GM23338 (cell line): Measurements from ENCODE around the gene ABR. TPM values are rescaled to one million over a fixed set of nuclear protein-coding genes. Genes with fewer than 3 reads are reported as not detected.
"Not testable (repeated sequence)": the region's sequence is repeated elsewhere in the genome, so short reads cannot be mapped to it uniquely, and the experiment has no call there.

Experiments used
- ATAC-seq: fragments of 200-7000 bp; cut with Tn5 transposase; 3 replicates; pipeline ENCODE4 v1.9.1; 2020
- DNase-seq: peaks from one replicate; pipeline ENCODE4 v3.0.0-alpha.2; 2015; ENCODE audit warnings: low spot score
- H2AFZ ChIP-seq: fragments of 200-600 bp; sonication (generic); 2 replicates; pipeline ENCODE4 v1.8.0; 2016; ENCODE audit warnings: antibody characterized with exemption, mild to moderate bottlenecking, moderate library complexity
- H3F3A ChIP-seq: fragments of 200-600 bp; sonication (generic); replicated peaks from 2 replicates; pipeline ENCODE4 v1.8.0; 2017; ENCODE audit warnings: antibody characterized with exemption, mixed run types, low read depth
- H3K27ac ChIP-seq: fragments of 200-600 bp; sonication (generic); 2 replicates; pipeline ENCODE4 v1.6.1; 2016; ENCODE audit warnings: low read depth
- H3K27me3 ChIP-seq: fragments of 200-600 bp; sonication (generic); 2 replicates; pipeline ENCODE4 v1.8.0; 2016; ENCODE audit warnings: mild to moderate bottlenecking, mixed run types, moderate library complexity; ENCODE audit not compliant: insufficient read depth
- H3K36me3 ChIP-seq: fragments of 200-600 bp; sonication (generic); 2 replicates; pipeline ENCODE4 v1.8.0; 2016; ENCODE audit warnings: mild to moderate bottlenecking; ENCODE audit not compliant: insufficient read depth
- H3K4me1 ChIP-seq: fragments of 200-600 bp; sonication (generic); 2 replicates; pipeline ENCODE4 v1.8.0; 2016; ENCODE audit warnings: mild to moderate bottlenecking, moderate library complexity; ENCODE audit not compliant: insufficient read depth
- H3K4me2 ChIP-seq: fragments of 200-600 bp; sonication (generic); 2 replicates; pipeline ENCODE4 v1.7.1; 2017; ENCODE audit warnings: mixed run types
- H3K4me3 ChIP-seq: fragments of 200-600 bp; sonication (generic); 2 replicates; pipeline ENCODE4 v1.6.1; 2016; ENCODE audit warnings: mixed run types
- H3K79me2 ChIP-seq: fragments of 200-600 bp; sonication (generic); replicated peaks from 2 replicates; pipeline ENCODE4 v1.8.0; 2017; ENCODE audit warnings: mild to moderate bottlenecking; ENCODE audit not compliant: insufficient read depth
- H3K9me2 ChIP-seq: fragments of 200-600 bp; sonication (generic); 2 replicates; pipeline ENCODE4 v1.8.0; 2017; ENCODE audit not compliant: insufficient read depth
- H4K20me1 ChIP-seq: fragments of 200-600 bp; sonication (generic); replicated peaks from 2 replicates; pipeline ENCODE4 v1.8.0; 2017; ENCODE audit warnings: mild to moderate bottlenecking; ENCODE audit not compliant: insufficient read depth
- H3K27ac Mint-ChIP-seq: 2 replicates; pipeline ENCODE4 v1.8.0; 2020; ENCODE audit warnings: inconsistent platforms, mild to moderate bottlenecking, moderate library complexity, mixed read lengths
- H3K27me3 Mint-ChIP-seq: 3 replicates; pipeline ENCODE4 v1.8.0; 2022; ENCODE audit warnings: low read depth, mild to moderate bottlenecking, moderate library complexity, mixed read lengths, inconsistent platforms; ENCODE audit not compliant: insufficient read depth, poor library complexity
- H3K36me3 Mint-ChIP-seq: 3 replicates; pipeline ENCODE4 v1.8.0; 2021; ENCODE audit warnings: low read depth, mild to moderate bottlenecking, inconsistent platforms, moderate library complexity, mixed read lengths
- H3K4me1 Mint-ChIP-seq: 3 replicates; pipeline ENCODE4 v1.8.0; 2020; ENCODE audit warnings: mild to moderate bottlenecking, inconsistent platforms, mixed read lengths
- H3K4me3 Mint-ChIP-seq: 3 replicates; pipeline ENCODE4 v1.8.0; 2021; ENCODE audit warnings: moderate library complexity, mild to moderate bottlenecking, inconsistent platforms, mixed read lengths
- H3K9me3 Mint-ChIP-seq: 3 replicates; pipeline ENCODE4 v1.8.0; 2020; ENCODE audit warnings: moderate library complexity, mild to moderate bottlenecking, inconsistent platforms, mixed read lengths
- CREB1 ChIP-seq: fragments of 250-450 bp; sonication (Bioruptor Pico); IDR thresholded peaks from 2 replicates; pipeline ENCODE4 v1.5.0; 2020; ENCODE audit warnings: low read depth, mild to moderate bottlenecking, moderate library complexity
- EZH2 ChIP-seq: fragments of 200-600 bp; sonication (generic); IDR thresholded peaks from one replicate; pipeline ENCODE4 v1.8.0; 2017; ENCODE audit warnings: antibody characterized with exemption, mild to moderate bottlenecking, low read depth; ENCODE audit not compliant: unreplicated experiment
- EZH2phosphoT487 ChIP-seq: fragments of 200-600 bp; sonication (generic); IDR thresholded peaks from one replicate; pipeline ENCODE4 v1.8.1; 2018; ENCODE audit warnings: antibody characterized with exemption; ENCODE audit not compliant: unreplicated experiment
- POLR2AphosphoS5 ChIP-seq: IDR thresholded peaks from 2 replicates; pipeline ENCODE4 v1.6.1; 2016; ENCODE audit warnings: antibody characterized with exemption, low read depth
- STAT1 ChIP-seq: IDR thresholded peaks from one replicate; pipeline ENCODE4 v1.6.1; 2016; ENCODE audit warnings: antibody characterized with exemption; ENCODE audit not compliant: unreplicated experiment
- ZNF114 ChIP-seq: fragments of 250-450 bp; sonication (Bioruptor Pico); IDR thresholded peaks from 2 replicates; pipeline ENCODE4 v1.5.0; 2020; ENCODE audit warnings: mild to moderate bottlenecking, moderate library complexity
- polyA plus RNA-seq: library from polyadenylated mRNA; unstranded; fragments of >200 nt; fragmentation: Nextera tagmentation; extraction: Ambion mirVana; gene quantifications from 2 replicates; pipeline ENCODE4 v1.2.1, GENCODE V29; 2016
- total RNA-seq: library from RNA; depleted of rRNA; stranded (reverse); fragments of >200 nt; shearing (Covaris generic); gene quantifications from 2 replicates; pipeline ENCODE4 v1.2.3, GENCODE V29; 2014
- TF ChIP-seq, protein P1 (sequence below): IDR thresholded peaks from one replicate; pipeline ENCODE4 v1.6.1; 2018; ENCODE audit warnings: antibody characterized with exemption; ENCODE audit not compliant: unreplicated experiment
- TF ChIP-seq, protein P2 (sequence below), 2 experiments: fragments of 200-600 bp in 1 of 2; sonication (generic) in 1 of 2; conservative IDR thresholded peaks; 2 replicates each; pipeline versions ENCODE4 v1.5.1 to v1.6.1; 2016 to 2017; ENCODE audit warnings: antibody characterized with exemption in 2 of 2, low read depth in 2 of 2, mild to moderate bottlenecking in 2 of 2, moderate library complexity in 1 of 2

ABR gene
- total and polyA plus RNA-seq, 2 experiments from 2014 or later: 15.0 to 27.7 TPM

GRCh38 chr17:1067282-1067956, 112.4 kb downstream of the ABR start:
- Histone ChIP-seq H3K36me3 (no peaks in the 10 kb centered on the region), H3K4me2 (no peak overlapping the region), H3F3A (0 out of 2 replicates have a peak, but pooled peaks cover 4% of the 10 kb centered on the region), H3K27ac (no peak overlapping the region), H3K4me3 (no peak overlapping the region), H4K20me1 (no peaks in the 10 kb centered on the region), H3K27me3 (no peaks in the 10 kb centered on the region), H3K4me1 (no peaks in the 10 kb centered on the region), H3K79me2 (no peaks in the 10 kb centered on the region), H2AFZ (no peak overlapping the region), H3K9me2 (no peaks in the 10 kb centered on the region)
- ATAC-seq (no peak), DNase-seq (no peak)
- Mint-ChIP-seq H3K27me3 (peaks cover 2% of the 10 kb centered on the region), H3K4me3 (no peak overlapping the region), H3K9me3 (peaks cover 14% of the 10 kb centered on the region), H3K36me3 (peaks cover 39% of the 10 kb centered on the region), H3K4me1 (no peaks in the 10 kb centered on the region), H3K27ac (no peak overlapping the region)
- TF ChIP-seq, protein P1, sequence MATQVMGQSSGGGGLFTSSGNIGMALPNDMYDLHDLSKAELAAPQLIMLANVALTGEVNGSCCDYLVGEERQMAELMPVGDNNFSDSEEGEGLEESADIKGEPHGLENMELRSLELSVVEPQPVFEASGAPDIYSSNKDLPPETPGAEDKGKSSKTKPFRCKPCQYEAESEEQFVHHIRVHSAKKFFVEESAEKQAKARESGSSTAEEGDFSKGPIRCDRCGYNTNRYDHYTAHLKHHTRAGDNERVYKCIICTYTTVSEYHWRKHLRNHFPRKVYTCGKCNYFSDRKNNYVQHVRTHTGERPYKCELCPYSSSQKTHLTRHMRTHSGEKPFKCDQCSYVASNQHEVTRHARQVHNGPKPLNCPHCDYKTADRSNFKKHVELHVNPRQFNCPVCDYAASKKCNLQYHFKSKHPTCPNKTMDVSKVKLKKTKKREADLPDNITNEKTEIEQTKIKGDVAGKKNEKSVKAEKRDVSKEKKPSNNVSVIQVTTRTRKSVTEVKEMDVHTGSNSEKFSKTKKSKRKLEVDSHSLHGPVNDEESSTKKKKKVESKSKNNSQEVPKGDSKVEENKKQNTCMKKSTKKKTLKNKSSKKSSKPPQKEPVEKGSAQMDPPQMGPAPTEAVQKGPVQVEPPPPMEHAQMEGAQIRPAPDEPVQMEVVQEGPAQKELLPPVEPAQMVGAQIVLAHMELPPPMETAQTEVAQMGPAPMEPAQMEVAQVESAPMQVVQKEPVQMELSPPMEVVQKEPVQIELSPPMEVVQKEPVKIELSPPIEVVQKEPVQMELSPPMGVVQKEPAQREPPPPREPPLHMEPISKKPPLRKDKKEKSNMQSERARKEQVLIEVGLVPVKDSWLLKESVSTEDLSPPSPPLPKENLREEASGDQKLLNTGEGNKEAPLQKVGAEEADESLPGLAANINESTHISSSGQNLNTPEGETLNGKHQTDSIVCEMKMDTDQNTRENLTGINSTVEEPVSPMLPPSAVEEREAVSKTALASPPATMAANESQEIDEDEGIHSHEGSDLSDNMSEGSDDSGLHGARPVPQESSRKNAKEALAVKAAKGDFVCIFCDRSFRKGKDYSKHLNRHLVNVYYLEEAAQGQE: no peak
- no peak for TF ChIP-seq EZH2
- no peak for TF ChIP-seq POLR2AphosphoS5
- no peak for TF ChIP-seq STAT1
- TF ChIP-seq, protein P2, sequence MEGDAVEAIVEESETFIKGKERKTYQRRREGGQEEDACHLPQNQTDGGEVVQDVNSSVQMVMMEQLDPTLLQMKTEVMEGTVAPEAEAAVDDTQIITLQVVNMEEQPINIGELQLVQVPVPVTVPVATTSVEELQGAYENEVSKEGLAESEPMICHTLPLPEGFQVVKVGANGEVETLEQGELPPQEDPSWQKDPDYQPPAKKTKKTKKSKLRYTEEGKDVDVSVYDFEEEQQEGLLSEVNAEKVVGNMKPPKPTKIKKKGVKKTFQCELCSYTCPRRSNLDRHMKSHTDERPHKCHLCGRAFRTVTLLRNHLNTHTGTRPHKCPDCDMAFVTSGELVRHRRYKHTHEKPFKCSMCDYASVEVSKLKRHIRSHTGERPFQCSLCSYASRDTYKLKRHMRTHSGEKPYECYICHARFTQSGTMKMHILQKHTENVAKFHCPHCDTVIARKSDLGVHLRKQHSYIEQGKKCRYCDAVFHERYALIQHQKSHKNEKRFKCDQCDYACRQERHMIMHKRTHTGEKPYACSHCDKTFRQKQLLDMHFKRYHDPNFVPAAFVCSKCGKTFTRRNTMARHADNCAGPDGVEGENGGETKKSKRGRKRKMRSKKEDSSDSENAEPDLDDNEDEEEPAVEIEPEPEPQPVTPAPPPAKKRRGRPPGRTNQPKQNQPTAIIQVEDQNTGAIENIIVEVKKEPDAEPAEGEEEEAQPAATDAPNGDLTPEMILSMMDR (conservative IDR thresholded peaks at IDR 0.05; ENCODE audit: low read depth in 2 of 2): no peak
- TF ChIP-seq CREB1: no peak
- no peak for TF ChIP-seq ZNF114 (CRISPR knock-in tag)
- no peak for TF ChIP-seq EZH2phosphoT487

- not testable (repeated sequence) for H3K79me2 ChIP-seq, H3K4me3 Mint-ChIP-seq
Measured at GRCh38 chr17:1065416-1065815, 114.4 kb downstream of the ABR start.

More at GRCh38 chr17:1065416-1065815, 114.4 kb downstream of the ABR start:
- H3K9me3 Mint-ChIP-seq: peaks cover 14% of the 10 kb centered on the region
- not testable (repeated sequence) for H3K4me1 ChIP-seq, H3K36me3 ChIP-seq, H3F3A ChIP-seq, H3K9me2 ChIP-seq, H3K27me3 Mint-ChIP-seq, H3K4me2 ChIP-seq, DNase-seq, H3K4me1 Mint-ChIP-seq, H4K20me1 ChIP-seq, H3K27me3 ChIP-seq, H3K27ac ChIP-seq, H2AFZ ChIP-seq, H3K27ac Mint-ChIP-seq, H3K4me3 ChIP-seq, ATAC-seq
- H3K36me3 Mint-ChIP-seq: peaks cover 42% of the 10 kb centered on the region
